HEK293 (cell line): Measurements from ENCODE around the gene TRIP11.

Source experiments
- CTCF ChIA-PET: fragments of 350-600 bp; formaldehyde crosslinking; extraction: SDS; loops from one replicate; lab custom pipeline; 2021; ENCODE audit warnings: antibody characterized with exemption; lab: Yijun Ruan, JAX
- POLR2A ChIA-PET: fragments of 300-600 bp; formaldehyde crosslinking; extraction: SDS; loops from one replicate; lab custom pipeline; 2020; ENCODE audit warnings: antibody characterized with exemption, inconsistent platforms; lab: Yijun Ruan, JAX
- H3K27ac ChIP-seq: fragments of 200-500 bp; sonication (Bioruptor generic); 2 replicates; pipeline ENCODE4 v1.5.1; 2014; ENCODE audit warnings: low read depth, low read length, control low read depth, inconsistent platforms; ENCODE audit errors: extremely low read depth
- H3K36me3 ChIP-seq, 2 experiments: fragments of 200-500 bp in 1 of 2; sonication (Bioruptor generic) in 1 of 2; 1 replicate in 1 of 2; 2 replicates in 1 of 2; pipeline ENCODE4 v1.5.1; 2014 to 2017; ENCODE audit warnings: inconsistent platforms in 2 of 2, low read length in 2 of 2; ENCODE audit not compliant: control insufficient read depth in 2 of 2, insufficient read depth in 1 of 2
- H3K4me1 ChIP-seq: fragments of 200-500 bp; sonication (Bioruptor generic); 2 replicates; pipeline ENCODE4 v1.5.1; 2014; ENCODE audit warnings: mild to moderate bottlenecking, low read length, inconsistent platforms; ENCODE audit not compliant: control insufficient read depth, insufficient read depth
- H3K4me3 ChIP-seq: 2 replicates; pipeline ENCODE4 v1.5.1; 2011; ENCODE audit warnings: low read depth, mild to moderate bottlenecking, control low read depth, low read length, moderate library complexity
- H3K9me3 ChIP-seq: fragments of 200-500 bp; sonication (Bioruptor generic); 2 replicates; pipeline ENCODE4 v1.5.1; 2014; ENCODE audit warnings: low read depth, low read length, inconsistent platforms; ENCODE audit not compliant: control insufficient read depth, insufficient read depth
- GLIS1 ChIP-seq: fragments of 450-650 bp; formaldehyde crosslinking; IDR thresholded peaks from 2 replicates; pipeline ENCODE4 v1.5.1; 2016; ENCODE audit warnings: missing biosample characterization, missing genetic modification characterization
- MEIS1 ChIP-seq: sonication (generic); formaldehyde crosslinking; IDR thresholded peaks from 2 replicates; pipeline ENCODE4 v1.8.1; 2022; ENCODE audit warnings: missing genetic modification reagents, mild to moderate bottlenecking, borderline replicate concordance
- MYNN ChIP-seq: fragments of 450-650 bp; formaldehyde crosslinking; IDR thresholded peaks from 2 replicates; pipeline ENCODE4 v1.5.1; 2016; ENCODE audit warnings: missing biosample characterization, missing genetic modification characterization, borderline replicate concordance
- SETDB1 ChIP-seq: IDR thresholded peaks from one replicate; pipeline ENCODE4 v1.6.1; 2017; ENCODE audit warnings: mild to moderate bottlenecking, low read length, moderate library complexity, mixed read lengths; ENCODE audit not compliant: insufficient read length
- ZNF10 ChIP-seq: fragments of 450-650 bp; formaldehyde crosslinking; IDR thresholded peaks from 2 replicates; pipeline ENCODE4 v1.5.1; 2017; ENCODE audit warnings: missing biosample characterization, missing genetic modification characterization
- ZNF114 ChIP-seq: fragments of 450-650 bp; formaldehyde crosslinking; IDR thresholded peaks from 2 replicates; pipeline ENCODE4 v1.5.0; 2017; ENCODE audit warnings: missing biosample characterization, missing genetic modification characterization
- ZNF184 ChIP-seq: fragments of 450-650 bp; IDR thresholded peaks from 2 replicates; pipeline ENCODE4 v1.5.1; 2018; ENCODE audit warnings: missing biosample characterization, mild to moderate bottlenecking, missing genetic modification characterization
- ZNF24 ChIP-seq: fragments of 450-650 bp; formaldehyde crosslinking; IDR thresholded peaks from 2 replicates; pipeline ENCODE4 v1.5.1; 2016; ENCODE audit warnings: missing biosample characterization, missing genetic modification characterization
- ZNF37A ChIP-seq: fragments of 450-650 bp; IDR thresholded peaks from 2 replicates; pipeline ENCODE4 v1.5.1; 2018; ENCODE audit warnings: missing biosample characterization, missing genetic modification characterization
- ZNF404 ChIP-seq: fragments of 450-650 bp; formaldehyde crosslinking; IDR thresholded peaks from 2 replicates; pipeline ENCODE4 v1.5.1; 2017; ENCODE audit warnings: missing biosample characterization, missing genetic modification characterization
- ZNF426 ChIP-seq: fragments of 450-650 bp; formaldehyde crosslinking; IDR thresholded peaks from 2 replicates; pipeline ENCODE4 v1.5.1; 2017; ENCODE audit warnings: missing biosample characterization, missing genetic modification characterization, mild to moderate bottlenecking, inconsistent platforms, moderate library complexity
- ZNF473 ChIP-seq: fragments of 450-650 bp; formaldehyde crosslinking; IDR thresholded peaks from 2 replicates; pipeline ENCODE4 v1.5.1; 2017; ENCODE audit warnings: missing biosample characterization, missing genetic modification characterization
- ZNF501 ChIP-seq: fragments of 450-650 bp; formaldehyde crosslinking; IDR thresholded peaks from 2 replicates; pipeline ENCODE4 v1.5.1; 2016; ENCODE audit warnings: missing biosample characterization, missing genetic modification characterization
- ZNF510 ChIP-seq: fragments of 450-650 bp; formaldehyde crosslinking; IDR thresholded peaks from 2 replicates; pipeline ENCODE4 v1.5.1; 2018; ENCODE audit warnings: mild to moderate bottlenecking, missing genetic modification characterization, missing biosample characterization; ENCODE audit not compliant: insufficient replicate concordance
- ZNF529 ChIP-seq: fragments of 450-650 bp; formaldehyde crosslinking; IDR thresholded peaks from 2 replicates; pipeline ENCODE4 v1.5.1; 2017; ENCODE audit warnings: missing genetic modification characterization, missing biosample characterization; ENCODE audit not compliant: insufficient replicate concordance
- ZNF610 ChIP-seq: fragments of 450-650 bp; formaldehyde crosslinking; IDR thresholded peaks from 2 replicates; pipeline ENCODE4 v1.5.1; 2016; ENCODE audit warnings: missing biosample characterization, missing genetic modification characterization, borderline replicate concordance
- ZSCAN16 ChIP-seq: fragments of 450-650 bp; formaldehyde crosslinking; IDR thresholded peaks from 2 replicates; pipeline ENCODE4 v1.5.1; 2016; ENCODE audit warnings: missing biosample characterization, missing genetic modification characterization
- TF ChIP-seq, protein P1 (sequence below): fragments of 450-650 bp; formaldehyde crosslinking; IDR thresholded peaks from 2 replicates; pipeline ENCODE4 v1.5.1; 2016; ENCODE audit warnings: missing biosample characterization, missing genetic modification characterization, low read depth
- TF ChIP-seq, protein P2 (sequence below): fragments of 450-650 bp; formaldehyde crosslinking; optimal IDR thresholded peaks from 2 replicates; pipeline ENCODE3; 2016; ENCODE audit warnings: missing biosample characterization, mild to moderate bottlenecking, missing genetic modification characterization
- TF ChIP-seq, protein P3 (sequence below): fragments of 450-650 bp; formaldehyde crosslinking; IDR thresholded peaks from 2 replicates; pipeline ENCODE4 v1.5.1; 2016; ENCODE audit warnings: missing biosample characterization, missing genetic modification characterization
- TF ChIP-seq, protein P4 (sequence below): fragments of 450-650 bp; formaldehyde crosslinking; IDR thresholded peaks from 2 replicates; pipeline ENCODE4 v1.5.1; 2016; ENCODE audit warnings: missing biosample characterization, missing genetic modification characterization
- TF ChIP-seq, protein P5 (sequence below): fragments of 450-650 bp; formaldehyde crosslinking; IDR thresholded peaks from 2 replicates; pipeline ENCODE4 v1.5.1; 2016; ENCODE audit warnings: missing biosample characterization, missing genetic modification characterization
- TF ChIP-seq, protein P6 (sequence below): fragments of 450-650 bp; formaldehyde crosslinking; IDR thresholded peaks from 2 replicates; pipeline ENCODE4 v1.5.1; 2016; ENCODE audit warnings: missing biosample characterization, missing genetic modification characterization

TRIP11 gene

DNA sequence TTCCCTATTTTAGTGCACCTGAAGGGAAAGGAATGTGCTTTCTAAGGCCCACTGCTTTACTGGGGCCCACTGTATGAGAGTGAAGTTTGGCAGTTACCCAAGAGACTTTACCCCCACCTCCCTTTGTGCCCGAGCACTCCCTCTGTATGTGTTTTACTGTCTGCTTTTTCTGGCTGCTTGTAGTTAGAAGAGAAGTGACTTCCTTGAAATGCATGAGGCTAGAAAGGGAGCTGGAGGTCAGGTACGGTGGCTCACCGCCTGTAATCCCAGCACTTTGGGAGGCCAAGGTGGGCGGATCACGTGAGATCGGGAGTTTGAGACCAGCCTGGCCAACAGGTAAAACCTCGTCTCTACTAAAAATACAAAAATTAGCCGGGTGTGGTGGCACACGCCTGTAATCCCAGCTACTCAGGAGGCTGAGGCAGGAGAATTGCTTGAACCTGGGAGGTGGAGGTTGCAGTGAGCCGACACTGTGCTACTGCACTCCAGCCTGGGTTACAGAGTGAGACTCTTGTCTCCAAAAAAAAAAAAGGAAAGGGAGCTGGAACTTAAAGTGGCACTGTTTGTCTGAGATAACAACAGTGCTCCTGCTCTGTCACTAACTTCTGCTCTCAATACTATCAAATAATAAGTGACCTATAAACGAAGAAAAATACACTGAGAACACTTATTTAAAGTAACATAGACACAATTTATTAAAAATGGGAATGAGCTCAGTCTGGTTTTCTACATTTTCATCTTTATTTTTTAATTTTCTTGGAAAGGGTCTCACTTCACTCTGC is 5.8 kb downstream of the TRIP11 start (continued):
- TF ChIP-seq MEIS1: no peak
- no peak for TF ChIP-seq MYNN (tag by site-specific recombination)
- no peak for TF ChIP-seq ZNF404 (tag by site-specific recombination)
- TF ChIP-seq GLIS1 (tag by site-specific recombination): no peak
- TF ChIP-seq, protein P1, sequence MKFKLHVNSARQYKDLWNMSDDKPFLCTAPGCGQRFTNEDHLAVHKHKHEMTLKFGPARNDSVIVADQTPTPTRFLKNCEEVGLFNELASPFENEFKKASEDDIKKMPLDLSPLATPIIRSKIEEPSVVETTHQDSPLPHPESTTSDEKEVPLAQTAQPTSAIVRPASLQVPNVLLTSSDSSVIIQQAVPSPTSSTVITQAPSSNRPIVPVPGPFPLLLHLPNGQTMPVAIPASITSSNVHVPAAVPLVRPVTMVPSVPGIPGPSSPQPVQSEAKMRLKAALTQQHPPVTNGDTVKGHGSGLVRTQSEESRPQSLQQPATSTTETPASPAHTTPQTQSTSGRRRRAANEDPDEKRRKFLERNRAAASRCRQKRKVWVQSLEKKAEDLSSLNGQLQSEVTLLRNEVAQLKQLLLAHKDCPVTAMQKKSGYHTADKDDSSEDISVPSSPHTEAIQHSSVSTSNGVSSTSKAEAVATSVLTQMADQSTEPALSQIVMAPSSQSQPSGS (tag by site-specific recombination): no peak
- TF ChIP-seq, protein P2, sequence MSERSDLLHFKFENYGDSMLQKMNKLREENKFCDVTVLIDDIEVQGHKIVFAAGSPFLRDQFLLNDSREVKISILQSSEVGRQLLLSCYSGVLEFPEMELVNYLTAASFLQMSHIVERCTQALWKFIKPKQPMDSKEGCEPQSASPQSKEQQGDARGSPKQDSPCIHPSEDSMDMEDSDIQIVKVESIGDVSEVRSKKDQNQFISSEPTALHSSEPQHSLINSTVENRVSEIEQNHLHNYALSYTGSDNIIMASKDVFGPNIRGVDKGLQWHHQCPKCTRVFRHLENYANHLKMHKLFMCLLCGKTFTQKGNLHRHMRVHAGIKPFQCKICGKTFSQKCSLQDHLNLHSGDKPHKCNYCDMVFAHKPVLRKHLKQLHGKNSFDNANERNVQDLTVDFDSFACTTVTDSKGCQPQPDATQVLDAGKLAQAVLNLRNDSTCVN (tag by site-specific recombination): no peak
- no peak for TF ChIP-seq ZNF473
- TF ChIP-seq ZNF501 (tag by site-specific recombination): no peak
- TF ChIP-seq, protein P3, sequence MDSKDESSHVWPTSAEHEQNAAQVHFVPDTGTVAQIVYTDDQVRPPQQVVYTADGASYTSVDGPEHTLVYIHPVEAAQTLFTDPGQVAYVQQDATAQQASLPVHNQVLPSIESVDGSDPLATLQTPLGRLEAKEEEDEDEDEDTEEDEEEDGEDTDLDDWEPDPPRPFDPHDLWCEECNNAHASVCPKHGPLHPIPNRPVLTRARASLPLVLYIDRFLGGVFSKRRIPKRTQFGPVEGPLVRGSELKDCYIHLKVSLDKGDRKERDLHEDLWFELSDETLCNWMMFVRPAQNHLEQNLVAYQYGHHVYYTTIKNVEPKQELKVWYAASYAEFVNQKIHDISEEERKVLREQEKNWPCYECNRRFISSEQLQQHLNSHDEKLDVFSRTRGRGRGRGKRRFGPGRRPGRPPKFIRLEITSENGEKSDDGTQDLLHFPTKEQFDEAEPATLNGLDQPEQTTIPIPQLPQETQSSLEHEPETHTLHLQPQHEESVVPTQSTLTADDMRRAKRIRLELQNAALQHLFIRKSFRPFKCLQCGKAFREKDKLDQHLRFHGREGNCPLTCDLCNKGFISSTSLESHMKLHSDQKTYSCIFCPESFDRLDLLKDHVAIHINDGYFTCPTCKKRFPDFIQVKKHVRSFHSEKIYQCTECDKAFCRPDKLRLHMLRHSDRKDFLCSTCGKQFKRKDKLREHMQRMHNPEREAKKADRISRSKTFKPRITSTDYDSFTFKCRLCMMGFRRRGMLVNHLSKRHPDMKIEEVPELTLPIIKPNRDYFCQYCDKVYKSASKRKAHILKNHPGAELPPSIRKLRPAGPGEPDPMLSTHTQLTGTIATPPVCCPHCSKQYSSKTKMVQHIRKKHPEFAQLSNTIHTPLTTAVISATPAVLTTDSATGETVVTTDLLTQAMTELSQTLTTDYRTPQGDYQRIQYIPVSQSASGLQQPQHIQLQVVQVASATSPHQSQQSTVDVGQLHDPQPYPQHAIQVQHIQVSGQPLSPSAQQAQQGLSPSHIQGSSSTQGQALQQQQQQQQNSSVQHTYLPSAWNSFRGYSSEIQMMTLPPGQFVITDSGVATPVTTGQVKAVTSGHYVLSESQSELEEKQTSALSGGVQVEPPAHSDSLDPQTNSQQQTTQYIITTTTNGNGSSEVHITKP: no peak

DNA sequence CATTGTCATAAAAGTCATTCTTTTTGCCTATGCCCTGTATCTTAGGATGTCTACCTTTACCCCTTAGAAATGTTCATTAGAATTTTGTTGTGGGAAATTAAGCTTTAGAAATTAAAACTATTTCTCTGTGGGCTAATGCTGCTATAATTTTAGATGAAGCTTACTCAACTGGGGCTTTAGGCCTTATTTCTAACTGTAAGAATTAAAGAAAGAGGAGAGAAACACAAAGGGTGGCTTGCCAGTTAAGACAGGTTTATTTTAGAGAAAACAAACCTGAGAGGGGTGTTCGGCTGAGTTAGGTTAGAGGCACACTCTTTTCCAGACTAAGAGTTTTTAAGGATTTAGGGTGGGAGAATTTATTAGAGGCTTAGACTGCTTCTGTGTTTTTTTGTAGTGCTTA is 6.4 kb downstream of the TRIP11 start:
- peaks cover 13 to 41% of the 10 kb centered on the region in 2 experiments for H3K36me3 ChIP-seq
- H3K9me3 ChIP-seq: no peaks in the 10 kb centered on the region
- H3K27ac ChIP-seq: no peak overlapping the region
- ChIA-PET CTCF (no interaction called here), POLR2A (no interaction called here)
- peaks cover 7% of the 10 kb centered on the region; the same call in 1 of the 2 replicates for H3K4me1 ChIP-seq
- no peak overlapping the region for H3K4me3 ChIP-seq
- TF ChIP-seq ZSCAN16 (tag by site-specific recombination): no peak
- 0 out of 2 replicates have a peak, but pooled peaks have one; percentile 16 for TF ChIP-seq ZNF37A (tag by site-specific recombination)
- TF ChIP-seq ZNF529 (tag by site-specific recombination): peak; percentile 50
- TF ChIP-seq, protein P4, sequence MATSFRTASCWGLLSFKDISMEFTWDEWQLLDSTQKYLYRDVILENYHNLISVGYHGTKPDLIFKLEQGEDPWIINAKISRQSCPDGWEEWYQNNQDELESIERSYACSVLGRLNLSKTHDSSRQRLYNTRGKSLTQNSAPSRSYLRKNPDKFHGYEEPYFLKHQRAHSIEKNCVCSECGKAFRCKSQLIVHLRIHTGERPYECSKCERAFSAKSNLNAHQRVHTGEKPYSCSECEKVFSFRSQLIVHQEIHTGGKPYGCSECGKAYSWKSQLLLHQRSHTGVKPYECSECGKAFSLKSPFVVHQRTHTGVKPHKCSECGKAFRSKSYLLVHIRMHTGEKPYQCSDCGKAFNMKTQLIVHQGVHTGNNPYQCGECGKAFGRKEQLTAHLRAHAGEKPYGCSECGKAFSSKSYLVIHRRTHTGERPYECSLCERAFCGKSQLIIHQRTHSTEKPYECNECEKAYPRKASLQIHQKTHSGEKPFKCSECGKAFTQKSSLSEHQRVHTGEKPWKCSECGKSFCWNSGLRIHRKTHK (tag by site-specific recombination): 0 out of 2 replicates have a peak, but pooled peaks have one; percentile 28
- no peak for TF ChIP-seq ZNF10
- no peak for TF ChIP-seq ZNF114
- TF ChIP-seq, protein P5, sequence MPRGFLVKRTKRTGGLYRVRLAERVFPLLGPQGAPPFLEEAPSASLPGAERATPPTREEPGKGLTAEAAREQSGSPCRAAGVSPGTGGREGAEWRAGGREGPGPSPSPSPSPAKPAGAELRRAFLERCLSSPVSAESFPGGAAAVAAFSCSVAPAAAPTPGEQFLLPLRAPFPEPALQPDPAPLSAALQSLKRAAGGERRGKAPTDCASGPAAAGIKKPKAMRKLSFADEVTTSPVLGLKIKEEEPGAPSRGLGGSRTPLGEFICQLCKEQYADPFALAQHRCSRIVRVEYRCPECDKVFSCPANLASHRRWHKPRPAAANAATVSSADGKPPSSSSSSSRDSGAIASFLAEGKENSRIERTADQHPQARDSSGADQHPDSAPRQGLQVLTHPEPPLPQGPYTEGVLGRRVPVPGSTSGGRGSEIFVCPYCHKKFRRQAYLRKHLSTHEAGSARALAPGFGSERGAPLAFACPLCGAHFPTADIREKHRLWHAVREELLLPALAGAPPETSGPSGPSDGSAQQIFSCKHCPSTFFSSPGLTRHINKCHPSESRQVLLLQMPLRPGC (tag by site-specific recombination): no peak
- no peak for TF ChIP-seq ZNF24 (tag by site-specific recombination)
- peak; percentile 39 for TF ChIP-seq ZNF510 (tag by site-specific recombination)
- TF ChIP-seq ZNF184 (tag by site-specific recombination): peak; percentile 58; the same call in 1 of the 2 replicates
- TF ChIP-seq SETDB1: peak; percentile 84
- peak; percentile 38; the same call in 1 of the 2 replicates for TF ChIP-seq ZNF610 (tag by site-specific recombination)
- TF ChIP-seq ZNF426 (tag by site-specific recombination): no peak
- TF ChIP-seq, protein P6, sequence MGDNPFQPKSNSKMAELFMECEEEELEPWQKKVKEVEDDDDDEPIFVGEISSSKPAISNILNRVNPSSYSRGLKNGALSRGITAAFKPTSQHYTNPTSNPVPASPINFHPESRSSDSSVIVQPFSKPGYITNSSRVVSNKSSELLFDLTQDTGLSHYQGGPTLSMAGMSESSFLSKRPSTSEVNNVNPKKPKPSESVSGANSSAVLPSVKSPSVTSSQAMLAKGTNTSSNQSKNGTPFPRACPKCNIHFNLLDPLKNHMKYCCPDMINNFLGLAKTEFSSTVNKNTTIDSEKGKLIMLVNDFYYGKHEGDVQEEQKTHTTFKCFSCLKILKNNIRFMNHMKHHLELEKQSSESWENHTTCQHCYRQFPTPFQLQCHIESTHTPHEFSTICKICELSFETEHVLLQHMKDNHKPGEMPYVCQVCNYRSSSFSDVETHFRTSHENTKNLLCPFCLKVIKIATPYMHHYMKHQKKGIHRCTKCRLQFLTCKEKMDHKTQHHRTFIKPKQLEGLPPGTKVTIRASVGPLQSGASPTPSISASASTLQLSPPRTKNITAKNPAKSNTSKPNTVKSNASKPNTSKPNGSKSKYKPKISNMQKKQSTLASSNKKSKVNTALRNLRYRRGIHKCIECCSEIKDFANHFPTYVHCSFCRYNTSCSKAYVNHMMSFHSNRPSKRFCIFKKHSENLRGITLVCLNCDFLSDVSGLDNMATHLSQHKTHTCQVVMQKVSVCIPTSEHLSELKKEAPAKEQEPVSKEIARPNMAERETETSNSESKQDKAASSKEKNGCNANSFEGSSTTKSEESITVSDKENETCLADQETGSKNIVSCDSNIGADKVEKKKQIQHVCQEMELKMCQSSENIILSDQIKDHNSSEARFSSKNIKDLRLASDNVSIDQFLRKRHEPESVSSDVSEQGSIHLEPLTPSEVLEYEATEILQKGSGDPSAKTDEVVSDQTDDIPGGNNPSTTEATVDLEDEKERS (tag by site-specific recombination): peak; percentile 71; the same call in 1 of the 2 replicates
